HepG2 (cell line): ENCODE data around the gene KLHL17. TPM values are rescaled to one million over a fixed set of nuclear protein-coding genes. Genes with fewer than 3 reads are reported as not detected.

Experiments
- AKNA ChIP-seq: sonication (generic); formaldehyde crosslinking; IDR thresholded peaks from 2 replicates; pipeline ENCODE4 v1.4.0; 2020; ENCODE audit warnings: missing genetic modification reagents, borderline replicate concordance
- CENPT ChIP-seq: sonication (generic); formaldehyde crosslinking; IDR thresholded peaks from 2 replicates; pipeline ENCODE4 v1.8.0; 2022; ENCODE audit warnings: low read depth, mild to moderate bottlenecking, moderate library complexity, missing genetic modification reagents
- HMGA1 ChIP-seq: sonication (generic); formaldehyde crosslinking; conservative IDR thresholded peaks from 2 replicates; pipeline ENCODE4 v1.4.0; 2020; ENCODE audit warnings: missing genetic modification reagents
- KDM4B ChIP-seq: sonication (generic); formaldehyde crosslinking; IDR thresholded peaks from 2 replicates; pipeline ENCODE4 v1.4.0; 2020; ENCODE audit warnings: missing genetic modification reagents
- MEF2D ChIP-seq: sonication (generic); formaldehyde crosslinking; IDR thresholded peaks from 2 replicates; pipeline ENCODE4 v1.5.1; 2020; ENCODE audit warnings: mild to moderate bottlenecking, missing genetic modification reagents
- NBN ChIP-seq: fragments of 450-650 bp; conservative IDR thresholded peaks from 2 replicates; pipeline ENCODE4 v1.6.1; 2017
- PAF1 ChIP-seq: IDR thresholded peaks from 2 replicates; pipeline ENCODE4 v1.6.1; 2016; ENCODE audit warnings: missing genetic modification reagents, missing compliant biosample characterization
- PLRG1 ChIP-seq: fragments of 450-650 bp; conservative IDR thresholded peaks from 2 replicates; pipeline ENCODE4 v1.6.1; 2016
- RERE ChIP-seq: IDR thresholded peaks from 2 replicates; pipeline ENCODE4 v1.6.1; 2016; ENCODE audit warnings: low read depth, missing genetic modification reagents, missing compliant biosample characterization
- RFX1 ChIP-seq: fragments of 450-650 bp; IDR thresholded peaks from 2 replicates; pipeline ENCODE4 v1.6.1; 2017
- RFXAP ChIP-seq: sonication (generic); formaldehyde crosslinking; IDR thresholded peaks from 2 replicates; pipeline ENCODE4 v1.4.0; 2020; ENCODE audit warnings: missing genetic modification reagents, borderline replicate concordance
- TBX2 ChIP-seq: sonication (generic); formaldehyde crosslinking; IDR thresholded peaks from 2 replicates; pipeline ENCODE4 v1.5.0; 2020; ENCODE audit warnings: missing genetic modification reagents, mild to moderate bottlenecking, borderline replicate concordance
- THAP11 ChIP-seq: IDR thresholded peaks from 2 replicates; pipeline ENCODE4 v1.6.1; 2016; ENCODE audit warnings: missing biosample characterization, missing genetic modification reagents
- ZKSCAN1 ChIP-seq: fragments of 150-350 bp; IDR thresholded peaks from 2 replicates; pipeline ENCODE4 v1.6.1; 2014; ENCODE audit warnings: low read length
- ZNF329 ChIP-seq: sonication (generic); formaldehyde crosslinking; IDR thresholded peaks from 2 replicates; pipeline ENCODE4 v1.9.0; 2021; ENCODE audit warnings: low read depth, mild to moderate bottlenecking, missing genetic modification reagents
- ZNF607 ChIP-seq: sonication (generic); formaldehyde crosslinking; IDR thresholded peaks from 2 replicates; pipeline ENCODE4 v1.5.1; 2020; ENCODE audit warnings: missing genetic modification reagents, mild to moderate bottlenecking, borderline replicate concordance
- ZNF672 ChIP-seq: sonication (generic); formaldehyde crosslinking; IDR thresholded peaks from 2 replicates; pipeline ENCODE4 v1.8.1; 2022; ENCODE audit warnings: missing genetic modification reagents
- ZNF7 ChIP-seq: IDR thresholded peaks from 2 replicates; pipeline ENCODE4 v1.6.1; 2016; ENCODE audit warnings: missing biosample characterization, missing genetic modification reagents
- ZNF773 ChIP-seq: sonication (generic); formaldehyde crosslinking; IDR thresholded peaks from 2 replicates; pipeline ENCODE4 v1.4.0; 2020; ENCODE audit warnings: missing genetic modification reagents, borderline replicate concordance
- ZNF850 ChIP-seq: sonication (generic); formaldehyde crosslinking; conservative IDR thresholded peaks from 2 replicates; pipeline ENCODE4 v1.9.0; 2021; ENCODE audit warnings: mild to moderate bottlenecking, missing genetic modification reagents
- polyA plus RNA-seq, 8 experiments: library from polyadenylated mRNA; depleted of rRNA in 3 of 8; stranded (reverse) in 7 of 8; unstranded in 1 of 8; fragments of >200 nt; fragmentation: Illumina TruSeq in 4 of 8; extraction: Trizol in 4 of 8; gene quantifications; 2 replicates each; pipeline versions ENCODE4 v1.2.1 to v1.2.3, GENCODE V29; 2011 to 2016; ENCODE audit warnings: low read depth in 4 of 8, missing spikeins in 1 of 8, mixed read lengths in 1 of 8; ENCODE audit not compliant: insufficient read depth in 1 of 8
- total RNA-seq, 5 experiments: library from RNA; depleted of rRNA; stranded (reverse); fragments of >200 nt; fragmentation: Illumina TruSeq; extraction: Trizol; gene quantifications; 2 replicates each; pipeline ENCODE4 v1.2.3, GENCODE V29; 2016; ENCODE audit warnings: low read depth in 1 of 5

Gene KLHL17
- total and polyA plus RNA-seq, 2 of the 13 experiments (the other 11 are each of a cell fraction or from before 2014, with no cell fraction given), result 9.3 to 24.7 TPM

GRCh38 chr1:1006305-1007159 lies 46.1 kb downstream of the KLHL17 start (continued):
- peak; percentile 88 for TF ChIP-seq THAP11
- no peak; the same call in 1 of the 2 replicates for TF ChIP-seq ZNF672 (CRISPR knock-in tag)
- peak; percentile 88 for TF ChIP-seq TBX2
- TF ChIP-seq RFXAP (CRISPR knock-in tag), result peak; percentile 84; the same call in 1 of the 2 replicates
- TF ChIP-seq PAF1 (CRISPR knock-in tag), result no peak
- TF ChIP-seq AKNA (CRISPR knock-in tag), result no peak
- TF ChIP-seq RERE, result peak; percentile 56; the same call in 1 of the 2 replicates
- no peak for TF ChIP-seq ZNF7 (CRISPR knock-in tag)
- TF ChIP-seq ZNF850 (CRISPR knock-in tag), result no peak
- 0 out of 2 replicates have a peak, but pooled peaks have one; percentile 24 for TF ChIP-seq ZNF607 (CRISPR knock-in tag)
- no peak for TF ChIP-seq RFX1
- TF ChIP-seq PLRG1, result no peak
- no peak for TF ChIP-seq ZNF773
- no peak for TF ChIP-seq HMGA1 (CRISPR knock-in tag)
- TF ChIP-seq CENPT, result no peak
- peak; percentile 76 for TF ChIP-seq ZNF329 (CRISPR knock-in tag)
- TF ChIP-seq ZKSCAN1, result 0 out of 2 replicates have a peak, but pooled peaks have one; percentile 12
- 0 out of 2 replicates have a peak, but pooled peaks have one; percentile 47 for TF ChIP-seq KDM4B (CRISPR knock-in tag)
- no peak for TF ChIP-seq NBN
- TF ChIP-seq MEF2D (CRISPR knock-in tag), result peak; percentile 94; the same call in 1 of the 2 replicates
